LNCAP (cell line): ENCODE data around the gene KCNG3.

Experiments
- TF ChIP-seq, protein P1 (sequence below): fragments of 450-650 bp; IDR thresholded peaks from 2 replicates; pipeline ENCODE4 v1.5.1; 2017; ENCODE audit warnings: mild to moderate bottlenecking

The KCNG3 gene

DNA sequence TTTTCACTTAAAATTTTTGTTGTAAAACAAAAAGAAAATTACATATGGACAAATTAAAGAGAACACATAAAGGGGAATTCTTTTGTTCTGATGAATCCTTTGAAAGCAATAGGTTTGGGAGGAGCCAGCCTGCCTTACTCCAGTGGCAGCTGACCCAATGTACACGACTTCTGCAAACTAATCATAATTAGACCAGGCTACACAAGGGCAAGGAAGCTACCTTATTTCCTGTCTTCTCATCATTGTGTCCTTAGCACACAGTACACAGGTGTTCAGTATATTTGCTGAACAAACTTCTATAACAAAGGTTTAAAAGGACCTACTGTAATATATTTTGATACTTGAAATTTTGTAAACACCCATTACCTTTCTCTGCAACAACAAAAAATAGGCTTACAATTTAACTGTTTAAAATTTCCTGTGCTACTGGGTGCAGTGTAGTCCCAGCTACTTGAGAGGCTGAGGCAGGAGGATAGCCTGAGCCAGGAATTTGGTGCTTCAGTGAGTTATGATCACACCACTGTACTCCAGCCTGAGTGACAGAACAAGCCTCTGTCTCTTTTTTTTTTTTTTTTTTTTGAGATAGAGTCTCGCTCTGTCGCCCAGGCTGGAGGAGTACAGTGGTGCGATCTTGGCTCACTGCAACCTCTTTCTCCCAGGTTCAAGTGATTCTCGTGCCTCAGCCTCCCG, 18.9 kb downstream of the KCNG3 start:
- TF ChIP-seq, protein P1, sequence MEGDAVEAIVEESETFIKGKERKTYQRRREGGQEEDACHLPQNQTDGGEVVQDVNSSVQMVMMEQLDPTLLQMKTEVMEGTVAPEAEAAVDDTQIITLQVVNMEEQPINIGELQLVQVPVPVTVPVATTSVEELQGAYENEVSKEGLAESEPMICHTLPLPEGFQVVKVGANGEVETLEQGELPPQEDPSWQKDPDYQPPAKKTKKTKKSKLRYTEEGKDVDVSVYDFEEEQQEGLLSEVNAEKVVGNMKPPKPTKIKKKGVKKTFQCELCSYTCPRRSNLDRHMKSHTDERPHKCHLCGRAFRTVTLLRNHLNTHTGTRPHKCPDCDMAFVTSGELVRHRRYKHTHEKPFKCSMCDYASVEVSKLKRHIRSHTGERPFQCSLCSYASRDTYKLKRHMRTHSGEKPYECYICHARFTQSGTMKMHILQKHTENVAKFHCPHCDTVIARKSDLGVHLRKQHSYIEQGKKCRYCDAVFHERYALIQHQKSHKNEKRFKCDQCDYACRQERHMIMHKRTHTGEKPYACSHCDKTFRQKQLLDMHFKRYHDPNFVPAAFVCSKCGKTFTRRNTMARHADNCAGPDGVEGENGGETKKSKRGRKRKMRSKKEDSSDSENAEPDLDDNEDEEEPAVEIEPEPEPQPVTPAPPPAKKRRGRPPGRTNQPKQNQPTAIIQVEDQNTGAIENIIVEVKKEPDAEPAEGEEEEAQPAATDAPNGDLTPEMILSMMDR: no peak

DNA sequence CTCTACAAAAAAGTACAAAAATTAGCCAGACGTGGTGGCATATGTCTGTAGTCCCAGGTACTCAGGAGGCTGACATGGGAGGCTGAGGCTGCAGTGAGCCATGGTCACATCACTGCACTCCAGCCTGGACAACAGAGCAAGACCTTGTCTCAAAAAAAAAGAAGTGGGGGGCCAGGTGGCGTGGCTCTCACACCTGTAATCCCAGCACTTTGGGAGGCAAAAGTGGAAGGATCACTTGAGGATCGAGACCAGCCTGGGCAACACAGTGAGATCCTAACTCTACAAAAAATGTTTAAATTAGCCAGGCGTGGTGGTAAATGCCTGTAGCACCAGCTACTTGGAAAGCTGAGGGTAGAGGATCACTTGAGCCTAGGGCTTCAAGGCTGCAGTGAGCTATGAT, 23.1 kb downstream of the KCNG3 start:
- TF ChIP-seq, protein P1: no peak

DNA sequence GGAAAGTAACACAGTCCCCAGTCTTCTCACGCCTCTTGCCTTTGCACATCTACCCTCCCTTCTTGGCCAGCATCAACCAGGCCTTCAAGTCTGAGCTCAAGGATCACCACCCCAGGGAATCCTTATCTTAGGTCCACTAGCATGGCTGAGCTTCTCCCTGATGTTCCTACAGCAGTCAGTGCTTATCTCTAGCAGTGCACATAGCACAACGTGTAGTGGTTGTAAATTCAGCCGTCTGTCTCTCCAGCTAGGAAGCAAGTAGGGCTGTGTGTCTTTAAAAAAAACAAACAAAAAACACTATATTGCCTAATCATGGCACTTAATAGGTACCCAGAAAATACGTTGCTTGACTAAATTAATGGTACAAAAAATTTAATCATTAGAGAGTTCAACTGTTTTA, 29.2 kb downstream of the KCNG3 start:
- TF ChIP-seq, protein P1: no peak

DNA sequence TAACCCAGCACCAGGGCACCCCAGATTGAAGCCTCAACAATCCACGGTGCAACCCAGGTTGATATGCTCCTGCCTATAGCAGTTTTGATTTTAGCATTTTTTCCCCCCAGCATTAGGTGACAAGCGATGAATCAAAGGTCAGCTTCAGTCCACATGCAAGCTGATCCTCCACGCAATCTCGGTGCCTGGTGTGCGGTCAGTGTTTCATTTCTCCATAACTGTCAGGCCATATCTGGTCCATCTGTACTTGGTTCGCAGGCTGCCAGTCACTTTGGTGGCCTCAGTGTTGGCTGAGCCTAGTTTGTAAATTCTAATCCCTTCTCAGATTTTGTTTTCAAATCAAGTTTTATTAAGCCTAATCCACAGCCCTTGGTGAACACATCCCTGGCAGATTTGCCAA, 30.2 kb downstream of the KCNG3 start:
- TF ChIP-seq, protein P1: no peak

DNA sequence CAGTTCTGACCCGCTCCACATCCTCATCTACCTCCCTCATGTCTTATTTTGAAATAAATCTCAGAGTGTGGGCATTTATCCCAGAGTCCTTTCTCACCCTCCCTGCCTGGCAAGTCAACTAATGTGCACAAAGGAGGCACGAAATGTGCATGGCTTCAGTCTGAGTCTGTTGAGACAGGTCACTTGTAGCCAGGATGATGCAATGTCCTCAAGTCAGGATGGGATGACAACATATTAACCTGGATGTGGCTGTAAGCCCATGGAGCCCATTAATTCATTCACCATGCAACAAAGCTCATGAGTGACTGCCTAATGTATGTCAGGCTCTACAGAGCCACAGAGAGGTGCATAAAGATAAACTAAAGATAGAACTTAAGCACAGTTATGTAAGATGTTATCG, 34.5 kb downstream of the KCNG3 start:
- TF ChIP-seq, protein P1: no peak

GRCh38 chr2:42458396-42458795, 35.4 kb downstream of the KCNG3 start:
- TF ChIP-seq, protein P1: no peak

- TF ChIP-seq, protein P1: no peak
Observed at GRCh38 chr2:42457011-42457410, 36.8 kb downstream of the KCNG3 start.
